ENCODE data around the gene TMEM129. TPM values are rescaled to one million over a fixed set of nuclear protein-coding genes. Genes with fewer than 3 reads are reported as not detected.

The TMEM129 gene
- total RNA-seq (2022; extraction: Qiagen RNA extraction; ENCODE audit: low read depth), result 16.8 to 26.5 TPM (median 23.4 TPM) in 5 replicates

GRCh38 chr4:1721003-1721665 lies at the start of gene TMEM129, which contains the start of gene TACC3:
Gene TMEM129, minus strand, starts transcription at chr4:1721323. Its CDS starts 486 bp downstream, at chr4:1720837.
Gene TACC3, plus strand, starts transcription at chr4:1721521. Its CDS starts 1,901 bp downstream, at chr4:1723422.

GRCh38 chr4:1712216-1713002 lies 8.7 kb downstream of the TMEM129 start, which contains the start of gene SLBP:
Gene SLBP, minus strand, starts transcription at chr4:1712319. Its CDS starts 131 bp downstream, at chr4:1712188.

GRCh38 chr4:1683736-1684505 lies 37.2 kb downstream of the TMEM129 start, which contains the start of gene FAM53A:
Gene FAM53A, minus strand, starts transcription at chr4:1684313. Its CDS starts 15,572 bp downstream, at chr4:1668741.

Other genes starting within 250 kb of the TMEM129 start
- gene FAM53A, start 37.0 kb downstream of the TMEM129 start, total RNA-seq (2022; extraction: Qiagen RNA extraction; ENCODE audit: low read depth), result 0.87 to 1.5 TPM (median 1.1 TPM) in 5 replicates
- gene SLBP, start 9.0 kb downstream of the TMEM129 start, total RNA-seq (2022; extraction: Qiagen RNA extraction; ENCODE audit: low read depth), result 68.5 to 72.2 TPM (median 71.6 TPM) in 5 replicates
- 76.1 to 94.4 TPM (median 88.2 TPM) in 5 replicates for gene TACC3, start 198 bp upstream of the TMEM129 start, total RNA-seq (2022; extraction: Qiagen RNA extraction; ENCODE audit: low read depth)
- 1.2 to 3.1 TPM (median 2.8 TPM) in 5 replicates for gene FGFR3, start 72.0 kb upstream of the TMEM129 start, total RNA-seq (2022; extraction: Qiagen RNA extraction; ENCODE audit: low read depth)
- 25.0 to 31.7 TPM (median 28.9 TPM) in 5 replicates for gene LETM1, start 134.8 kb upstream of the TMEM129 start, total RNA-seq (2022; extraction: Qiagen RNA extraction; ENCODE audit: low read depth)
- gene NSD2, start 150.1 kb upstream of the TMEM129 start, total RNA-seq (2022; extraction: Qiagen RNA extraction; ENCODE audit: low read depth), result 37.8 to 46.7 TPM (median 42.9 TPM) in 5 replicates